ENCODE measurements around the gene SESTD1.
A peak's percentile ranks its signal among the peaks of the same experiment; 100 is the strongest.
"Not testable (repeated sequence)": the region's sequence is repeated elsewhere in the genome, so short reads cannot be mapped to it uniquely, and the experiment has no call there.

Gene SESTD1

GRCh38 chr2:179068991-179069643 lies 195.5 kb downstream of the SESTD1 start:
- peaks cover 0 to 6% of the 10 kb centered on the region in 2 donors for H3K36me3 Mint-ChIP-seq
- H3K27ac Mint-ChIP-seq: no peak overlapping the region
- DNase-seq (no peak), ATAC-seq (replicated peaks) (no peak)
- no peaks in the 10 kb centered on the region for H3K4me1 Mint-ChIP-seq
- H3K4me3 Mint-ChIP-seq: no peak overlapping the region
- peaks cover 10 to 13% of the 10 kb centered on the region in 2 donors for H3K9me3 Mint-ChIP-seq
- H3K27me3 Mint-ChIP-seq: no peaks in the 10 kb centered on the region

GRCh38 chr2:179059026-179059700 lies 205.5 kb downstream of the SESTD1 start:
- ATAC-seq (replicated peaks) (peak; percentile 67 to 71), DNase-seq (no peak)
- Mint-ChIP-seq H3K4me1 (peaks cover 6 to 26% of the 10 kb centered on the region in 2 donors), H3K27ac (no peak overlapping the region), H3K27me3 (no peaks in the 10 kb centered on the region), H3K36me3 (no peaks in the 10 kb centered on the region), H3K4me3 (peak overlapping the region in 1 of 2 donors; percentile 5), H3K9me3 (peaks cover 0 to 1% of the 10 kb centered on the region in 2 donors)

GRCh38 chr2:179057737-179058136 lies 206.9 kb downstream of the SESTD1 start:
- H3K4me3 Mint-ChIP-seq: no peak overlapping the region
- ATAC-seq (replicated peaks): no peak
- H3K27me3 Mint-ChIP-seq: no peaks in the 10 kb centered on the region
- peaks cover 0 to 1% of the 10 kb centered on the region in 2 donors for H3K9me3 Mint-ChIP-seq
- H3K4me1 Mint-ChIP-seq: peaks cover 6 to 26% of the 10 kb centered on the region in 2 donors
- H3K36me3 Mint-ChIP-seq: no peaks in the 10 kb centered on the region
- DNase-seq: no peak
- H3K27ac Mint-ChIP-seq: no peak overlapping the region

GRCh38 chr2:179053568-179053967 lies 211.1 kb downstream of the SESTD1 start:
- H3K27me3 Mint-ChIP-seq; DNase-seq; ATAC-seq (replicated peaks); H3K27ac Mint-ChIP-seq; H3K4me3 Mint-ChIP-seq; H3K36me3 Mint-ChIP-seq; H3K9me3 Mint-ChIP-seq: not testable (repeated sequence)
- H3K4me1 Mint-ChIP-seq: peaks cover 9 to 32% of the 10 kb centered on the region in 2 donors
